Chondrocyte (in vitro differentiated cells): Measurements from ENCODE around the gene CCL7. TPM values are rescaled to one million over a fixed set of nuclear protein-coding genes. Genes with fewer than 3 reads are reported as not detected.

Experiments used
- DNase-seq: peaks from one replicate; pipeline ENCODE4 v3.0.0; 2021; ENCODE audit warnings: mixed read lengths, low spot score
- H3K27ac Mint-ChIP-seq: one replicate; pipeline ENCODE4 v1.8.0; 2021; ENCODE audit warnings: mild to moderate bottlenecking, moderate library complexity, mixed read lengths; ENCODE audit not compliant: unreplicated experiment
- H3K27me3 Mint-ChIP-seq: 2 replicates; pipeline ENCODE4 v1.8.0; 2021; ENCODE audit warnings: low read depth, mixed read lengths
- H3K36me3 Mint-ChIP-seq: 2 replicates; pipeline ENCODE4 v1.8.0; 2021; ENCODE audit warnings: low read depth, mixed read lengths
- H3K4me1 Mint-ChIP-seq: 2 replicates; pipeline ENCODE4 v1.8.0; 2021; ENCODE audit warnings: low read depth, mild to moderate bottlenecking, mixed read lengths
- H3K4me3 Mint-ChIP-seq: one replicate; pipeline ENCODE4 v1.8.0; 2021; ENCODE audit warnings: mild to moderate bottlenecking, moderate library complexity, mixed read lengths; ENCODE audit not compliant: unreplicated experiment
- H3K9me3 Mint-ChIP-seq: 2 replicates; pipeline ENCODE4 v1.8.0; 2021; ENCODE audit warnings: low read depth, mixed read lengths
- total RNA-seq: library from RNA; stranded (reverse); gene quantifications from 3 replicates; pipeline ENCODE4 v1.2.1, GENCODE V29; 2021
- TF ChIP-seq, protein P1 (sequence below): fragments of 200-600 bp; sonication (generic); IDR thresholded peaks from 2 replicates; pipeline ENCODE4 v1.5.0; 2021; ENCODE audit warnings: antibody characterized with exemption, mild to moderate bottlenecking, moderate library complexity

The CCL7 gene
- total RNA-seq, 1 donor from 2014 or later, result not detected

DNA sequence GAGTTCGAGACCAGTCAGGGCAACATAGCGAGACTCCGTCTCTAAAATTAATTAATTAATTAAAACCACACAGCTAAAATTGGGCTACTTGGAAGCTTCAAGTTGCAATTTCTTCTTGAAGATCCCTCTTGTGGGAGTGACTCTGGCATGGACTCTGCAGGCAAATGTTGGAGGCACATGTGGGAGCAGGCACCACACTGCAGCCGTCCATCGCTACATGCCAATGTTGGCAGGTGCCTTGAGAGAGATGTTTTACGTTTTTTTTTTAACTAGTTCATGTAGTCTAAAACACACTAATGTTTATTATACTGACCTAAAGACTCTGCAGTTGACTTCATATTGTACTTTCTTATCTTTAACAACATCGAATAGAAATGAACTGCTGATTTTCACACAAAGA is 41.3 kb downstream of the CCL7 start:
- H3K27me3 Mint-ChIP-seq, result no peaks in the 10 kb centered on the region

DNA sequence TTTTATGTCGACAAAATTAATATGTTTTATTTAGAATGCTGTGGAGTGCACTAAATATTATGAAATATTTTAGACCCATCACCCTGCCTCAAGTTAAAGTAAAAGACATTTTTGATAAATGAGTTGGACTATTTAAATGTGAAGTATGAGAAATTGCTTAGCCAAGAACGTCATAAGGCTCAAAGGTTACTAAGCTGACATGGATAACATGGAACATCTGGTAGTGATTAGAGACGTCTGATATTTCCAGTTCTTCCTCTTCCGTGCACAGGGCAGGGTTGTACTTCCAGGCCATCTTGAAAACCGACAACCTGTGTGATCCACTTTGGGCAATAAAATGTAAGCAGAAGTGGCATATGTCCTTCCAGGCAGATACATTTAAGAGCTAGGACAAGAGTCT is 42.1 kb downstream of the CCL7 start:
- Mint-ChIP-seq H3K4me1 (peaks cover 27% of the 10 kb centered on the region), H3K36me3 (no peaks in the 10 kb centered on the region), H3K4me3 (no peak overlapping the region), H3K9me3 (no peaks in the 10 kb centered on the region), H3K27ac (no peak overlapping the region), H3K27me3 (peaks cover 2% of the 10 kb centered on the region)
- TF ChIP-seq, protein P1, sequence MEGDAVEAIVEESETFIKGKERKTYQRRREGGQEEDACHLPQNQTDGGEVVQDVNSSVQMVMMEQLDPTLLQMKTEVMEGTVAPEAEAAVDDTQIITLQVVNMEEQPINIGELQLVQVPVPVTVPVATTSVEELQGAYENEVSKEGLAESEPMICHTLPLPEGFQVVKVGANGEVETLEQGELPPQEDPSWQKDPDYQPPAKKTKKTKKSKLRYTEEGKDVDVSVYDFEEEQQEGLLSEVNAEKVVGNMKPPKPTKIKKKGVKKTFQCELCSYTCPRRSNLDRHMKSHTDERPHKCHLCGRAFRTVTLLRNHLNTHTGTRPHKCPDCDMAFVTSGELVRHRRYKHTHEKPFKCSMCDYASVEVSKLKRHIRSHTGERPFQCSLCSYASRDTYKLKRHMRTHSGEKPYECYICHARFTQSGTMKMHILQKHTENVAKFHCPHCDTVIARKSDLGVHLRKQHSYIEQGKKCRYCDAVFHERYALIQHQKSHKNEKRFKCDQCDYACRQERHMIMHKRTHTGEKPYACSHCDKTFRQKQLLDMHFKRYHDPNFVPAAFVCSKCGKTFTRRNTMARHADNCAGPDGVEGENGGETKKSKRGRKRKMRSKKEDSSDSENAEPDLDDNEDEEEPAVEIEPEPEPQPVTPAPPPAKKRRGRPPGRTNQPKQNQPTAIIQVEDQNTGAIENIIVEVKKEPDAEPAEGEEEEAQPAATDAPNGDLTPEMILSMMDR, result no peak
- no peak for DNase-seq

More for the DNA sequence above, 41.3 kb downstream of the CCL7 start:
- no peaks in the 10 kb centered on the region for H3K36me3 Mint-ChIP-seq
- no peak overlapping the region for H3K27ac Mint-ChIP-seq
- peaks cover 33% of the 10 kb centered on the region for H3K4me1 Mint-ChIP-seq
- no peaks in the 10 kb centered on the region for H3K9me3 Mint-ChIP-seq
- TF ChIP-seq, protein P1, result no peak
- no peak for DNase-seq
- H3K4me3 Mint-ChIP-seq, result no peak overlapping the region

DNA sequence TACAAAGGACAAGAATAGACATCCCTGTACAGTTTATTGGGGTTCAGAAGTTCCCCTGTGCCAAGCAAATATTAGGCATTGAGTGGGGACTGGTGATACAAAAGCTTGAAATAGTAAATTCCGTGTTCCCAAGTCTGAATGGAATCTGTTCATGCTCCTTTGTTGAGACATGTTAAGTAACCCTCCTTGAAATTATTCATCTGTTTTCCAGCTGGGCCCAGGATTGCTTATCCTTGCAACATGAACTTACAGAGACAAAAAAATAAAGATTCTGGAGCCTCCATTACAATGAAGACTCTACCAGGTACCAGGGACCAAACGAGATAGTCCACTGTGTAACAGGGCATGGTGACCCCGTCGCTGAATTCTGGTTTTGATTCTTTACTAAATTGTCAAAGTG is 43.1 kb downstream of the CCL7 start:
- H3K27ac Mint-ChIP-seq, result no peak overlapping the region

GRCh38 chr17:34314279-34314678 is 44.3 kb downstream of the CCL7 start:
- no peak for DNase-seq
- H3K27ac Mint-ChIP-seq, result peak overlapping the region; percentile 62
- peaks cover 27% of the 10 kb centered on the region for H3K4me1 Mint-ChIP-seq
- H3K36me3 Mint-ChIP-seq, result no peaks in the 10 kb centered on the region
- H3K4me3 Mint-ChIP-seq, result peak overlapping the region; percentile 40
- TF ChIP-seq, protein P1, result no peak
- peaks cover 2% of the 10 kb centered on the region for H3K27me3 Mint-ChIP-seq
- no peaks in the 10 kb centered on the region for H3K9me3 Mint-ChIP-seq

More for the DNA sequence above, 43.1 kb downstream of the CCL7 start:
- Mint-ChIP-seq H3K27me3 (peaks cover 2% of the 10 kb centered on the region), H3K36me3 (no peaks in the 10 kb centered on the region), H3K4me1 (peaks cover 27% of the 10 kb centered on the region), H3K4me3 (no peak overlapping the region), H3K9me3 (no peaks in the 10 kb centered on the region)
- no peak for DNase-seq
- TF ChIP-seq, protein P1, result no peak

DNA sequence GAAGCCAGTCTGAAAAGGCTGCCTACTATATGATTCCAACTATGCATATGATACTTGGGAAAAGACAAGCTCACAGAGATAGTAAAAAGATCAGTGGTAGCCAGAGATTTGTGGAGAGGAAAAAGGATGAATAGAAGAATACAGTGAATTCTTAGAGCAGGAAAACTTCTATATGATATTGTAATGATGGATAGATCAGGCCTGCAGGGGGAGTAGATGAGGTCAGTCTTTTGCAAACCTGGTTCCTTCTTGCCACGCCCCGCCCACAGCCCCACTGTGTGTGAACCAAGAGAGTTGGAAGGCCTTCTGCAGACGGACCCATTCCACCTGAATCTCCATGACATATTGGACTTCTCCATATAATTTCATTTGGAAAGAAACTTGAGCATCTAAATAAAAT is 48.5 kb downstream of the CCL7 start:
- TF ChIP-seq, protein P1, result no peak
- Mint-ChIP-seq H3K9me3 (peaks cover under 1% of the 10 kb centered on the region), H3K4me1 (peaks cover 15% of the 10 kb centered on the region), H3K27ac (no peak overlapping the region), H3K36me3 (no peaks in the 10 kb centered on the region), H3K4me3 (no peak overlapping the region), H3K27me3 (peaks cover 4% of the 10 kb centered on the region)
- DNase-seq, result no peak
